K562 (cell line): ENCODE data around the gene EVL. TPM values are rescaled to one million over a fixed set of nuclear protein-coding genes. Genes with fewer than 3 reads are reported as not detected.

ENCODE experiments used
- ATAC-seq: fragments of 200-7000 bp; cut with Tn5 transposase; 3 replicates; pipeline ENCODE4 v1.9.1; 2020; ENCODE audit warnings: moderate library complexity
- BruUV-seq: library from RNA; stranded (reverse); fragments of 400-500 nt; replicated peaks from 2 replicates; lab custom pipeline; 2021; lab: Mats Ljungman, UMichigan
- CTCF ChIA-PET: fragments of 300-600 bp; formaldehyde crosslinking; extraction: SDS; loops from one replicate; lab custom pipeline; 2021; ENCODE audit warnings: low intra/inter-chr PET ratio; lab: Yijun Ruan, JAX
- POLR2A ChIA-PET: fragments of 300-600, 350-650 bp; sonication (Branson Sonifier 250); formaldehyde crosslinking; extraction: SDS; loops from one replicate; lab custom pipeline; 2021; ENCODE audit warnings: antibody characterized with exemption, inconsistent platforms; lab: Yijun Ruan, JAX
- DNase-seq, 4 experiments: peaks; one replicate each; pipeline versions ENCODE4 v3.0.0 to v3.0.0-alpha.2; 2011 to 2018; ENCODE audit warnings: low spot score in 3 of 4, mixed read lengths in 3 of 4; ENCODE audit errors: extremely low read depth in 1 of 4
- FAIRE-seq: peaks from 2 replicates; lab custom pipeline; 2011; peaks lifted over from hg19 to GRCh38; lab: Jason Lieb, UNC
- H2AFZ ChIP-seq: 2 replicates; pipeline ENCODE4 v1.6.0; 2011; ENCODE audit warnings: low read depth, low read length, control low read depth, inconsistent platforms
- H3K27ac ChIP-seq: fragments of 200-600 bp; 3 replicates; pipeline ENCODE4 v1.8.0; 2011; ENCODE audit warnings: low read depth, mild to moderate bottlenecking, control low read depth, inconsistent platforms, low read length, moderate library complexity, mixed read lengths; ENCODE audit errors: extremely low read depth
- H3K27me3 ChIP-seq, 2 experiments: fragments of 300-600 bp in 1 of 2; 2 replicates in 1 of 2; 3 replicates in 1 of 2; pipeline versions ENCODE4 v1.6.0 to v1.8.0; 2011; ENCODE audit warnings: inconsistent platforms in 2 of 2, low read length in 2 of 2, mild to moderate bottlenecking in 1 of 2, mixed read lengths in 1 of 2, moderate library complexity in 1 of 2; ENCODE audit not compliant: control insufficient read depth in 2 of 2, insufficient read depth in 2 of 2
- H3K36me3 ChIP-seq: fragments of 300-600 bp; 3 replicates; pipeline ENCODE4 v1.8.0; 2011; ENCODE audit warnings: mild to moderate bottlenecking, low read length, inconsistent platforms; ENCODE audit not compliant: control insufficient read depth, insufficient read depth
- H3K4me1 ChIP-seq, 2 experiments: fragments of 200-600 bp in 1 of 2; replicated peaks in 1 of 2; 2 replicates in 1 of 2; 3 replicates in 1 of 2; pipeline versions ENCODE4 v1.5.1 to v1.8.0; 2011; ENCODE audit warnings: inconsistent platforms in 2 of 2, low read length in 2 of 2, mild to moderate bottlenecking in 1 of 2, mixed read lengths in 1 of 2, moderate library complexity in 1 of 2; ENCODE audit not compliant: control insufficient read depth in 2 of 2, insufficient read depth in 2 of 2
- H3K4me2 ChIP-seq: 2 replicates; pipeline ENCODE4 v1.6.1; 2011; ENCODE audit warnings: low read length, control low read depth, inconsistent platforms, mixed read lengths; ENCODE audit not compliant: insufficient read depth
- H3K4me3 ChIP-seq: fragments of 200-600 bp; sonication (generic), shearing (Covaris generic); 2 replicates; pipeline ENCODE4 v1.5.1; 2016; ENCODE audit warnings: control low read depth, inconsistent platforms
- H3K79me2 ChIP-seq: fragments of 200-600 bp; 3 replicates; pipeline ENCODE4 v1.8.0; 2011; ENCODE audit warnings: low read length, inconsistent platforms; ENCODE audit not compliant: control insufficient read depth, insufficient read depth
- H3K9ac ChIP-seq, 2 experiments: 2 replicates each; pipeline versions ENCODE4 v1.6.0 to v1.6.1; 2011; ENCODE audit warnings: low read depth in 2 of 2, low read length in 2 of 2, control low read depth in 1 of 2, inconsistent platforms in 1 of 2, mild to moderate bottlenecking in 1 of 2, mixed read lengths in 1 of 2; ENCODE audit not compliant: insufficient read depth in 1 of 2
- H3K9me1 ChIP-seq: one replicate; pipeline ENCODE4 v1.6.0; 2011; ENCODE audit warnings: inconsistent platforms, mild to moderate bottlenecking, low read length, moderate library complexity; ENCODE audit not compliant: control insufficient read depth, insufficient read depth
- H3K9me3 ChIP-seq: replicated peaks from 2 replicates; pipeline ENCODE4 v1.5.1; 2011; ENCODE audit warnings: low read depth, low read length, inconsistent platforms; ENCODE audit not compliant: control insufficient read depth, insufficient read depth
- H4K20me1 ChIP-seq: replicated peaks from 2 replicates; pipeline ENCODE4 v1.6.1; 2011; ENCODE audit warnings: low read length, inconsistent platforms, mixed read lengths; ENCODE audit not compliant: control insufficient read depth, insufficient read depth
- FIP1L1 ChIP-seq: fragments of 200-400 bp; formaldehyde crosslinking; IDR thresholded peaks from 2 replicates; pipeline ENCODE4 v1.6.1; 2018; ENCODE audit warnings: mild to moderate bottlenecking, low read depth, low read length; ENCODE audit not compliant: poor library complexity, severe bottlenecking
- RBM34 ChIP-seq: fragments of 200-400 bp; formaldehyde crosslinking; IDR thresholded peaks from 2 replicates; pipeline ENCODE4 v1.6.1; 2018; ENCODE audit warnings: low read length, borderline replicate concordance; ENCODE audit not compliant: insufficient read depth
- WGBS: fragments of 100-300 bp; shearing (Covaris generic); methylation state at CpG from one replicate; pipeline ENCODE4 v1.1.6; 2016; ENCODE audit warnings: low coverage, mixed read lengths; ENCODE audit not compliant: insufficient coverage; ENCODE audit errors: missing lambda C conversion rate; 5-methylcytosine and 5-hydroxymethylcytosine counted together
- in situ Hi-C: fragments of 300-500 bp; cut with MboI; formaldehyde crosslinking; loops from 4 replicates; pipeline ENCODE4 v1.15.0; 2018; ENCODE audit warnings: inconsistent platforms, mixed read lengths
- intact Hi-C: fragments of 100-400 bp; cut with micrococcal nuclease; formaldehyde crosslinking; loops from 2 replicates; pipeline ENCODE4 v1.14.2; 2022
- polyA plus RNA-seq, 8 experiments: library from polyadenylated mRNA; depleted of rRNA in 4 of 8; stranded (reverse) in 5 of 8; unstranded in 3 of 8; fragments of >200 nt; fragmentation: Nextera tagmentation in 2 of 8; fragmentation: Illumina TruSeq in 1 of 8; extraction: Ambion mirVana in 2 of 8; extraction: Trizol in 1 of 8; gene quantifications; 2 replicates each; pipeline versions ENCODE4 v1.2.1 to v1.2.3, GENCODE V29; 2011 to 2014; ENCODE audit warnings: inconsistent platforms in 1 of 8, missing spikeins in 1 of 8
- total RNA-seq, 7 experiments: library from RNA; depleted of rRNA in 6 of 7; stranded (reverse); fragments of >200 nt in 6 of 7; fragmentation: Illumina TruSeq in 2 of 7; extraction: Trizol in 2 of 7; gene quantifications; 2 replicates each; pipeline versions ENCODE4 v1.2.1 to v1.2.3, GENCODE V29; 2011 to 2021; ENCODE audit warnings: low replicate concordance in 1 of 7
- TF ChIP-seq, protein P1 (sequence below): sonication (generic); formaldehyde crosslinking; IDR thresholded peaks from 2 replicates; pipeline ENCODE4 v1.8.1; 2023; ENCODE audit warnings: mild to moderate bottlenecking, missing genetic modification reagents

Gene EVL
- total and polyA plus RNA-seq, 9 of the 15 experiments (the other 6 are each of a cell fraction or from before 2014, with no cell fraction given) = 2.9 to 43.4 (median 23.9) TPM

DNA sequence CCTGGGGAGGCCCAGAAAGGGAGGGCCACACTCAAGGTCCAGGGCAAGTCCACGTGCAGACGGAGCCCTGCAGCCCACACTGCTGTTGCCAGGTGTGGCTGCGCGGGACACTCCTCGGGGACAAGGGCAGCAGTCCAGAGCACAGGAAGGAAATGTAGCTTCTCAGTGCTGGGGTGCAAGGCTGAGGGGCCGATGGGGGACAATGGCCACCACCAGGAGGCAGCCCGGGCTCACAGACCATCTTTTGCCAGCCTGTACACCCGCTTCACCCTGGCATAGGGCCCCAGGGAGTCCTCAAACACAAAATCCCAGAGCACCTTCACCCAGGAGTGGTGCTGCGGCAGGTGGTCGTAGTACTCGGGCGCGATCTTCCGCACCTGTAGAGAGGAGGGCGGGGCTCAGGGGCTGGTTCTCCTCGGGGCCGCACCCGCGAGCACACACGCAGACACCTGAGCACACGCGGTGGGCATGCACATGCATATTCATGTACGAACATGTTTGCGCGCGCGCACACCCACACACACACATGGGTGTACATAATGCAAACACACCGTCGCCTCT lies 81.4 kb downstream of the EVL start:
- CTCF ChIA-PET = no interaction called here
- DNase-seq (no peak), FAIRE-seq (no peak), ATAC-seq (no peak)
- in situ Hi-C loops = no loop called here
- H3K9me1 ChIP-seq = no peaks in the 10 kb centered on the region
- intact Hi-C loops = no loop called here
- H3K4me1 ChIP-seq = peaks cover 19 to 84% of the 10 kb centered on the region in 2 experiments
- H3K79me2 ChIP-seq = peaks cover 5% of the 10 kb centered on the region
- no peaks in the 10 kb centered on the region for H3K9me3 ChIP-seq
- peaks cover 11% of the 10 kb centered on the region; the same call in 1 of the 3 replicates for H3K36me3 ChIP-seq
- no TSS peak for BruUV-seq
- no peak overlapping the region for H3K4me2 ChIP-seq
- H3K4me3 ChIP-seq = no peak overlapping the region
- POLR2A ChIA-PET = interaction anchor here (0.6 to 0.7 kb wide), 2 partner anchors 168 to 240 kb away, joined by 3 read pairs; no protein-coding TSS in a partner anchor
- no peak overlapping the region for H3K27ac ChIP-seq
- TF ChIP-seq, protein P1, sequence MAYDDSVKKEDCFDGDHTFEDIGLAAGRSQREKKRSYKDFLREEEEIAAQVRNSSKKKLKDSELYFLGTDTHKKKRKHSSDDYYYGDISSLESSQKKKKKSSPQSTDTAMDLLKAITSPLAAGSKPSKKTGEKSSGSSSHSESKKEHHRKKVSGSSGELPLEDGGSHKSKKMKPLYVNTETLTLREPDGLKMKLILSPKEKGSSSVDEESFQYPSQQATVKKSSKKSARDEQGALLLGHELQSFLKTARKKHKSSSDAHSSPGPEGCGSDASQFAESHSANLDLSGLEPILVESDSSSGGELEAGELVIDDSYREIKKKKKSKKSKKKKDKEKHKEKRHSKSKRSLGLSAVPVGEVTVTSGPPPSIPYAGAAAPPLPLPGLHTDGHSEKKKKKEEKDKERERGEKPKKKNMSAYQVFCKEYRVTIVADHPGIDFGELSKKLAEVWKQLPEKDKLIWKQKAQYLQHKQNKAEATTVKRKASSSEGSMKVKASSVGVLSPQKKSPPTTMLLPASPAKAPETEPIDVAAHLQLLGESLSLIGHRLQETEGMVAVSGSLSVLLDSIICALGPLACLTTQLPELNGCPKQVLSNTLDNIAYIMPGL (CRISPR knock-in tag) = no peak
- TF ChIP-seq FIP1L1 (peak; percentile 7), RBM34 (no peak)
- WGBS = 93% methylated on average over 13 of the region's 29 CpGs
- H4K20me1 ChIP-seq = no peaks in the 10 kb centered on the region
- no peak overlapping the region for H2AFZ ChIP-seq
- no peak overlapping the region; a peak in 1 of 4 replicates for H3K9ac ChIP-seq
- no peaks in the 10 kb centered on the region for H3K27me3 ChIP-seq
